HEK293 (cell line): ENCODE data around the gene MVK.

Experiments used
- CTCF ChIA-PET: fragments of 350-600 bp; formaldehyde crosslinking; extraction: SDS; loops from one replicate; lab custom pipeline; 2021; ENCODE audit warnings: antibody characterized with exemption; lab: Yijun Ruan, JAX
- POLR2A ChIA-PET: fragments of 300-600 bp; formaldehyde crosslinking; extraction: SDS; loops from one replicate; lab custom pipeline; 2020; ENCODE audit warnings: antibody characterized with exemption, inconsistent platforms; lab: Yijun Ruan, JAX
- H3K27ac ChIP-seq: fragments of 200-500 bp; sonication (Bioruptor generic); 2 replicates; pipeline ENCODE4 v1.5.1; 2014; ENCODE audit warnings: low read depth, low read length, control low read depth, inconsistent platforms; ENCODE audit errors: extremely low read depth
- H3K36me3 ChIP-seq, 2 experiments: fragments of 200-500 bp in 1 of 2; sonication (Bioruptor generic) in 1 of 2; 1 replicate in 1 of 2; 2 replicates in 1 of 2; pipeline ENCODE4 v1.5.1; 2014 to 2017; ENCODE audit warnings: inconsistent platforms in 2 of 2, low read length in 2 of 2; ENCODE audit not compliant: control insufficient read depth in 2 of 2, insufficient read depth in 1 of 2
- H3K4me1 ChIP-seq: fragments of 200-500 bp; sonication (Bioruptor generic); 2 replicates; pipeline ENCODE4 v1.5.1; 2014; ENCODE audit warnings: mild to moderate bottlenecking, low read length, inconsistent platforms; ENCODE audit not compliant: control insufficient read depth, insufficient read depth
- H3K4me3 ChIP-seq: 2 replicates; pipeline ENCODE4 v1.5.1; 2011; ENCODE audit warnings: low read depth, mild to moderate bottlenecking, control low read depth, low read length, moderate library complexity
- H3K9me3 ChIP-seq: fragments of 200-500 bp; sonication (Bioruptor generic); 2 replicates; pipeline ENCODE4 v1.5.1; 2014; ENCODE audit warnings: low read depth, low read length, inconsistent platforms; ENCODE audit not compliant: control insufficient read depth, insufficient read depth
- HOXA7 ChIP-seq: sonication (generic); formaldehyde crosslinking; IDR thresholded peaks from 2 replicates; pipeline ENCODE4 v1.8.1; 2022; ENCODE audit warnings: missing genetic modification reagents, borderline replicate concordance
- KLF16 ChIP-seq: fragments of 450-650 bp; formaldehyde crosslinking; IDR thresholded peaks from 2 replicates; pipeline ENCODE4 v1.5.1; 2017; ENCODE audit warnings: missing biosample characterization, missing genetic modification characterization
- MEIS1 ChIP-seq: sonication (generic); formaldehyde crosslinking; IDR thresholded peaks from 2 replicates; pipeline ENCODE4 v1.8.1; 2022; ENCODE audit warnings: missing genetic modification reagents, mild to moderate bottlenecking, borderline replicate concordance
- MYNN ChIP-seq: fragments of 450-650 bp; formaldehyde crosslinking; IDR thresholded peaks from 2 replicates; pipeline ENCODE4 v1.5.1; 2016; ENCODE audit warnings: missing biosample characterization, missing genetic modification characterization, borderline replicate concordance
- PRDM6 ChIP-seq: fragments of 450-650 bp; formaldehyde crosslinking; IDR thresholded peaks from 2 replicates; pipeline ENCODE4 v1.5.1; 2017; ENCODE audit warnings: missing biosample characterization, missing genetic modification characterization
- RBAK ChIP-seq: fragments of 450-650 bp; formaldehyde crosslinking; IDR thresholded peaks from 2 replicates; pipeline ENCODE4 v1.5.1; 2016; ENCODE audit warnings: missing biosample characterization, missing genetic modification characterization
- SCRT1 ChIP-seq: fragments of 450-650 bp; formaldehyde crosslinking; IDR thresholded peaks from 2 replicates; pipeline ENCODE4 v1.5.1; 2016; ENCODE audit warnings: missing biosample characterization, missing genetic modification characterization, borderline replicate concordance
- SP2 ChIP-seq: fragments of 450-650 bp; formaldehyde crosslinking; IDR thresholded peaks from 2 replicates; pipeline ENCODE4 v1.5.1; 2016; ENCODE audit warnings: missing biosample characterization, missing genetic modification characterization
- YY2 ChIP-seq: fragments of 450-650 bp; formaldehyde crosslinking; IDR thresholded peaks from 2 replicates; pipeline ENCODE4 v1.5.1; 2016; ENCODE audit warnings: missing biosample characterization, missing genetic modification characterization
- ZBTB11 ChIP-seq: fragments of 450-650 bp; formaldehyde crosslinking; conservative IDR thresholded peaks from 2 replicates; pipeline ENCODE4 v1.5.1; 2016; ENCODE audit warnings: low read depth, missing biosample characterization, missing genetic modification characterization
- ZBTB21 ChIP-seq: fragments of 450-650 bp; formaldehyde crosslinking; IDR thresholded peaks from 2 replicates; pipeline ENCODE4 v1.5.1; 2017; ENCODE audit warnings: missing biosample characterization, missing genetic modification characterization
- ZBTB48 ChIP-seq: fragments of 450-650 bp; formaldehyde crosslinking; IDR thresholded peaks from 2 replicates; pipeline ENCODE4 v1.5.1; 2016; ENCODE audit warnings: missing biosample characterization, missing genetic modification characterization
- ZNF148 ChIP-seq: fragments of 450-650 bp; formaldehyde crosslinking; IDR thresholded peaks from 2 replicates; pipeline ENCODE4 v1.5.0; 2017; ENCODE audit warnings: missing biosample characterization, missing genetic modification characterization, borderline replicate concordance
- ZNF157 ChIP-seq: fragments of 450-650 bp; formaldehyde crosslinking; IDR thresholded peaks from 2 replicates; pipeline ENCODE4 v1.5.1; 2016; ENCODE audit warnings: missing biosample characterization, missing genetic modification characterization
- ZNF16 ChIP-seq: fragments of 450-650 bp; formaldehyde crosslinking; IDR thresholded peaks from 2 replicates; pipeline ENCODE4 v1.5.1; 2016; ENCODE audit warnings: low read depth, missing biosample characterization, missing genetic modification characterization
- ZNF175 ChIP-seq: fragments of 450-650 bp; formaldehyde crosslinking; IDR thresholded peaks from 2 replicates; pipeline ENCODE4 v1.5.1; 2016; ENCODE audit warnings: missing biosample characterization, missing genetic modification characterization
- ZNF19 ChIP-seq: fragments of 450-650 bp; formaldehyde crosslinking; IDR thresholded peaks from 2 replicates; pipeline ENCODE4; 2016; ENCODE audit warnings: missing biosample characterization, missing genetic modification characterization, low read depth
- ZNF311 ChIP-seq: fragments of 450-650 bp; formaldehyde crosslinking; IDR thresholded peaks from 2 replicates; pipeline ENCODE4 v1.5.1; 2017; ENCODE audit warnings: missing biosample characterization, missing genetic modification characterization, borderline replicate concordance
- ZNF324 ChIP-seq: fragments of 450-650 bp; formaldehyde crosslinking; IDR thresholded peaks from 2 replicates; pipeline ENCODE4 v1.5.1; 2016; ENCODE audit warnings: missing biosample characterization, missing genetic modification characterization
- ZNF335 ChIP-seq: fragments of 450-650 bp; formaldehyde crosslinking; conservative IDR thresholded peaks from 2 replicates; pipeline ENCODE4 v1.5.1; 2016; ENCODE audit warnings: missing biosample characterization, missing genetic modification characterization
- ZNF354C ChIP-seq: fragments of 450-650 bp; formaldehyde crosslinking; IDR thresholded peaks from 2 replicates; pipeline ENCODE4 v1.5.1; 2016; ENCODE audit warnings: missing biosample characterization, missing genetic modification characterization, low read depth, borderline replicate concordance
- ZNF501 ChIP-seq: fragments of 450-650 bp; formaldehyde crosslinking; IDR thresholded peaks from 2 replicates; pipeline ENCODE4 v1.5.1; 2016; ENCODE audit warnings: missing biosample characterization, missing genetic modification characterization
- ZNF510 ChIP-seq: fragments of 450-650 bp; formaldehyde crosslinking; IDR thresholded peaks from 2 replicates; pipeline ENCODE4 v1.5.1; 2018; ENCODE audit warnings: mild to moderate bottlenecking, missing genetic modification characterization, missing biosample characterization; ENCODE audit not compliant: insufficient replicate concordance
- ZNF660 ChIP-seq: fragments of 450-650 bp; IDR thresholded peaks from 2 replicates; pipeline ENCODE4 v1.5.1; 2018; ENCODE audit warnings: missing biosample characterization, mild to moderate bottlenecking, missing genetic modification characterization
- ZNF664 ChIP-seq: fragments of 450-650 bp; formaldehyde crosslinking; IDR thresholded peaks from 2 replicates; pipeline ENCODE4 v1.5.1; 2016; ENCODE audit warnings: missing biosample characterization, missing genetic modification characterization
- ZNF776 ChIP-seq: fragments of 450-650 bp; formaldehyde crosslinking; IDR thresholded peaks from 2 replicates; pipeline ENCODE4 v1.5.0; 2017; ENCODE audit warnings: missing biosample characterization, missing genetic modification characterization, borderline replicate concordance
- ZNF843 ChIP-seq: fragments of 450-650 bp; formaldehyde crosslinking; IDR thresholded peaks from 2 replicates; pipeline ENCODE4 v1.5.1; 2016; ENCODE audit warnings: missing biosample characterization, missing genetic modification characterization
- ZSCAN16 ChIP-seq: fragments of 450-650 bp; formaldehyde crosslinking; IDR thresholded peaks from 2 replicates; pipeline ENCODE4 v1.5.1; 2016; ENCODE audit warnings: missing biosample characterization, missing genetic modification characterization
- ZSCAN4 ChIP-seq: fragments of 450-650 bp; formaldehyde crosslinking; IDR thresholded peaks from 2 replicates; pipeline ENCODE4 v1.5.1; 2017; ENCODE audit warnings: missing biosample characterization, missing genetic modification characterization
- ZXDB ChIP-seq: fragments of 450-650 bp; formaldehyde crosslinking; IDR thresholded peaks from 2 replicates; pipeline ENCODE4 v1.5.1; 2016; ENCODE audit warnings: missing biosample characterization, missing genetic modification characterization

Gene MVK

GRCh38 chr12:109600995-109601394, 27.4 kb downstream of the MVK start:
- ChIA-PET CTCF (interaction anchor here (0.9 kb wide), 1 partner anchor 114 kb away, joined by 9 read pairs; no protein-coding TSS in a partner anchor), POLR2A (no interaction called here)
- no peak overlapping the region for H3K27ac ChIP-seq
- no peaks in the 10 kb centered on the region for H3K9me3 ChIP-seq
- no peaks in the 10 kb centered on the region for H3K4me1 ChIP-seq
- no peak overlapping the region for H3K4me3 ChIP-seq
- no peak for TF ChIP-seq KLF16
- no peak for TF ChIP-seq ZBTB48 (tag by site-specific recombination)
- no peak for TF ChIP-seq HOXA7
- TF ChIP-seq ZNF157 (tag by site-specific recombination) = no peak
- TF ChIP-seq ZNF510 (tag by site-specific recombination) = no peak
- TF ChIP-seq ZNF501 (tag by site-specific recombination) = no peak
- TF ChIP-seq ZNF148 (tag by site-specific recombination) = no peak
- TF ChIP-seq SP2 (tag by site-specific recombination) = no peak
- TF ChIP-seq MYNN (tag by site-specific recombination) = no peak
- no peak for TF ChIP-seq ZSCAN16
- TF ChIP-seq ZNF776 (tag by site-specific recombination) = no peak
- TF ChIP-seq ZSCAN4 (tag by site-specific recombination) = no peak
- TF ChIP-seq SCRT1 (tag by site-specific recombination) = no peak
- no peak for TF ChIP-seq ZNF664 (tag by site-specific recombination)
- no peak for TF ChIP-seq ZNF843 (tag by site-specific recombination)
- no peak for TF ChIP-seq ZBTB11 (tag by site-specific recombination)
- no peak for TF ChIP-seq ZNF354C (tag by site-specific recombination)
- no peaks in the 10 kb centered on the region for H3K36me3 ChIP-seq

GRCh38 chr12:109601557-109601956, 28.0 kb downstream of the MVK start:
- H3K4me3 ChIP-seq = no peak overlapping the region
- H3K27ac ChIP-seq = no peak overlapping the region
- ChIA-PET POLR2A (no interaction called here), CTCF (no interaction called here)
- no peaks in the 10 kb centered on the region for H3K9me3 ChIP-seq
- H3K4me1 ChIP-seq = no peaks in the 10 kb centered on the region
- H3K36me3 ChIP-seq = no peaks in the 10 kb centered on the region
- no peak for TF ChIP-seq ZNF324 (tag by site-specific recombination)
- no peak for TF ChIP-seq RBAK (tag by site-specific recombination)
- no peak for TF ChIP-seq HOXA7
- no peak for TF ChIP-seq ZBTB21 (tag by site-specific recombination)
- TF ChIP-seq ZNF311 (tag by site-specific recombination) = no peak
- no peak for TF ChIP-seq ZNF660 (tag by site-specific recombination)
- no peak for TF ChIP-seq PRDM6 (tag by site-specific recombination)
- no peak for TF ChIP-seq ZNF335
- TF ChIP-seq YY2 (tag by site-specific recombination) = no peak
- TF ChIP-seq ZNF19 (tag by site-specific recombination) = no peak
- TF ChIP-seq ZNF175 (tag by site-specific recombination) = no peak
- no peak for TF ChIP-seq MEIS1
- no peak for TF ChIP-seq ZNF16 (tag by site-specific recombination)
- TF ChIP-seq ZXDB (tag by site-specific recombination) = no peak
